Measurements from ENCODE around the gene LOXL3. TPM values are rescaled to one million over a fixed set of nuclear protein-coding genes. Genes with fewer than 3 reads are reported as not detected.

Gene LOXL3
- total RNA-seq, 1 experiment from 2014 or later = 29.0 TPM

GRCh38 chr2:74546004-74546403 is 7.7 kb downstream of the LOXL3 start:
- no peak overlapping the region for H2BK15ac ChIP-seq (ENCODE audit: low read depth, low read length)
- no peak overlapping the region for H4K91ac ChIP-seq (ENCODE audit: insufficient read length, low read depth, low read length)
- no peak overlapping the region for H2AK5ac ChIP-seq (ENCODE audit: insufficient read length, low read length)
- no CpG with 5 or more reads among the region's 3 CpGs for WGBS (ENCODE audit: extremely low coverage, insufficient read length, low lambda C conversion rate)
- peaks cover 0 to 3% (median 2%) of the 10 kb centered on the region in 3 experiments; a peak in 3 of 7 replicates for H3K36me3 Mint-ChIP-seq (ENCODE audit: insufficient read depth in 1 of 3, low read depth in 3 of 3)
- no peak overlapping the region for H4K8ac ChIP-seq (replicated peaks; ENCODE audit: insufficient read length, low read depth, low read length)
- H3K4me1 Mint-ChIP-seq = peaks cover 15 to 16% of the 10 kb centered on the region in 2 experiments
- H2BK12ac ChIP-seq (ENCODE audit: insufficient read length, low read depth, low read length) = no peak overlapping the region
- H3K18ac ChIP-seq (ENCODE audit: insufficient read length, low read depth, low read length) = no peak overlapping the region
- no peak overlapping the region for H3T11ph ChIP-seq (ENCODE audit: low read length)
- H3K79me1 ChIP-seq (ENCODE audit: insufficient read depth, low read depth, low read length, poor library complexity, severe bottlenecking) = no peaks in the 10 kb centered on the region
- H3K27me3 ChIP-seq (ENCODE audit: insufficient read depth, low read length) = no peaks in the 10 kb centered on the region; the same call in 1 of the 2 replicates
- H3K27me3 Mint-ChIP-seq (ENCODE audit: low read depth) = peaks cover 33% of the 10 kb centered on the region
- no peak overlapping the region for H4K5ac ChIP-seq (ENCODE audit: insufficient read length, low read depth, low read length)
- no peak overlapping the region for H3K14ac ChIP-seq (ENCODE audit: insufficient read depth, low read length)
- peaks cover 4% of the 10 kb centered on the region for H3K23me2 ChIP-seq (ENCODE audit: insufficient read length, low read depth, low read length, poor library complexity, severe bottlenecking)
- no peaks in the 10 kb centered on the region for H3K4me1 ChIP-seq (ENCODE audit: insufficient read depth, low read length)
- H3K9me3 Mint-ChIP-seq = no peaks in the 10 kb centered on the region
- H3K23ac ChIP-seq (ENCODE audit: insufficient read length, low read depth, low read length) = no peak overlapping the region
- H3K4me2 ChIP-seq (ENCODE audit: insufficient read depth, insufficient read length, low read length) = no peak overlapping the region
- H3K27ac Mint-ChIP-seq = no peak overlapping the region
- no peak overlapping the region for H3K27ac ChIP-seq (ENCODE audit: insufficient read length, low read depth, low read length)
- no peak overlapping the region for H3K4ac ChIP-seq (ENCODE audit: low read depth, low read length)
- TF ChIP-seq CTCF (conservative IDR thresholded peaks at IDR 0.05) = no peak
- H2BK5ac ChIP-seq (ENCODE audit: insufficient read length, low read length) = no peak overlapping the region
- no peak overlapping the region for H2BK120ac ChIP-seq (ENCODE audit: low read depth, low read length, poor library complexity, severe bottlenecking)
- H4K20me1 ChIP-seq (ENCODE audit: control insufficient read depth, insufficient read depth, insufficient read length) = no peaks in the 10 kb centered on the region
- H3K56ac ChIP-seq (ENCODE audit: insufficient read length, low read depth, low read length) = no peak overlapping the region
- no peak for DNase-seq
- H2BK20ac ChIP-seq (ENCODE audit: low read depth, low read length, poor library complexity, severe bottlenecking) = no peak overlapping the region
- H2AFZ ChIP-seq (ENCODE audit: low read length) = no peak overlapping the region
- H3K9me3 ChIP-seq (ENCODE audit: control insufficient read depth, low read depth, low read length) = no peaks in the 10 kb centered on the region
- no peak overlapping the region for H3K9ac ChIP-seq (ENCODE audit: extremely low read depth, insufficient read length, low read length)
- H3K4me3 Mint-ChIP-seq = no peak overlapping the region; a peak in 1 of 5 replicates
- H3K79me2 ChIP-seq (ENCODE audit: insufficient read depth, low read length) = 0 out of 2 replicates have a peak, but pooled peaks cover 2% of the 10 kb centered on the region

Measured in H9 (cell line).